Measurements from ENCODE around the gene CPSF4.
"Not testable (repeated sequence)": the region's sequence is repeated elsewhere in the genome, so short reads cannot be mapped to it uniquely, and the experiment has no call there.

The CPSF4 gene

GRCh38 chr7:99497766-99498545 lies 59.2 kb downstream of the CPSF4 start:
- no peak for DNase-seq

GRCh38 chr7:99498546-99498944 lies 59.8 kb downstream of the CPSF4 start:
- DNase-seq: no peak

GRCh38 chr7:99499371-99499720 lies 60.6 kb downstream of the CPSF4 start:
- peak; percentile 36 for DNase-seq

GRCh38 chr7:99499721-99500636 lies 61.2 kb downstream of the CPSF4 start, which contains the start of gene ZNF394:
TSS of gene ZNF394 (minus strand) at chr7:99500281. CDS start at chr7:99500093, 188 bp downstream.
- DNase-seq: peak; percentile 92

GRCh38 chr7:99500637-99501009 lies 61.9 kb downstream of the CPSF4 start:
- no peak for DNase-seq

- not testable (repeated sequence) for DNase-seq
Observed at GRCh38 chr7:99501236-99501635, 62.5 kb downstream of the CPSF4 start.

- peak; percentile 98 for DNase-seq
Observed at GRCh38 chr7:99504281-99504602, 65.5 kb downstream of the CPSF4 start.

GRCh38 chr7:99504603-99505323 lies 66.0 kb downstream of the CPSF4 start, which contains the start of gene ZKSCAN5:
TSS of gene ZKSCAN5 (plus strand) at chr7:99504662. CDS start at chr7:99506045, 1,383 bp downstream.
- peak; percentile 92 for DNase-seq

- DNase-seq: no peak
Observed at GRCh38 chr7:99505324-99505662, 66.5 kb downstream of the CPSF4 start.

Data from NCI-H146 (cell line).